Measurements from ENCODE around the gene DNASE1L1.

Gene DNASE1L1

GRCh38 chrX:154365997-154366665 is 42.9 kb downstream of the DNASE1L1 start:
- no peak for DNase-seq

- no peak for DNase-seq
Measured at GRCh38 chrX:154365052-154365600, 43.9 kb downstream of the DNASE1L1 start.

GRCh38 chrX:154363706-154364439 is 45.2 kb downstream of the DNASE1L1 start:
- DNase-seq, result no peak

- DNase-seq, result no peak
Measured at GRCh38 chrX:154362085-154362742, 46.8 kb downstream of the DNASE1L1 start.

GRCh38 chrX:154360155-154360713 is 48.8 kb downstream of the DNASE1L1 start:
- no peak for DNase-seq

GRCh38 chrX:154359362-154360154 is 49.5 kb downstream of the DNASE1L1 start:
- DNase-seq, result peak; percentile 0

GRCh38 chrX:154358829-154359228 is 50.2 kb downstream of the DNASE1L1 start:
- DNase-seq, result peak; percentile 0

- peak; percentile 0 for DNase-seq
Measured at GRCh38 chrX:154358011-154358410, 51.0 kb downstream of the DNASE1L1 start.

GRCh38 chrX:154357205-154357604 is 51.8 kb downstream of the DNASE1L1 start:
- DNase-seq, result peak; percentile 0

GRCh38 chrX:154356596-154356995 is 52.5 kb downstream of the DNASE1L1 start:
- peak; percentile 0 for DNase-seq

GRCh38 chrX:154355776-154356140 is 53.3 kb downstream of the DNASE1L1 start:
- peak; percentile 3 for DNase-seq

- DNase-seq, result peak; percentile 0
Measured at GRCh38 chrX:154355094-154355775, 53.8 kb downstream of the DNASE1L1 start.

- DNase-seq, result peak; percentile 1
Measured at GRCh38 chrX:154354516-154354915, 54.5 kb downstream of the DNASE1L1 start.

- DNase-seq, result peak; percentile 1
Measured at GRCh38 chrX:154354013-154354412, 55.0 kb downstream of the DNASE1L1 start.

- DNase-seq, result peak; percentile 1
Measured at GRCh38 chrX:154353172-154353843, 55.7 kb downstream of the DNASE1L1 start.

GRCh38 chrX:154352466-154352865 is 56.6 kb downstream of the DNASE1L1 start:
- DNase-seq, result peak; percentile 0

GRCh38 chrX:154352012-154352401 is 57.0 kb downstream of the DNASE1L1 start:
- DNase-seq, result peak; percentile 0

All from HCEC 1CT (cell line).